GM21528 (cell line): ENCODE data around the gene TUBGCP2.

Source experiments
- ATAC-seq: cut with Tn5 transposase; IDR thresholded peaks from one replicate; pipeline ENCODE4 v1.9.1; 2021; ENCODE audit warnings: mild to moderate bottlenecking, moderate library complexity; ENCODE audit not compliant: unreplicated experiment, low FRiP score

The TUBGCP2 gene

GRCh38 chr10:133344236-133344635 lies 35.6 kb upstream of the TUBGCP2 start:
- ATAC-seq = no peak

- ATAC-seq = no peak
Measured at GRCh38 chr10:133343558-133343957, 34.9 kb upstream of the TUBGCP2 start.

GRCh38 chr10:133342942-133343341 lies 34.3 kb upstream of the TUBGCP2 start:
- ATAC-seq = no peak

- no peak for ATAC-seq
Measured at GRCh38 chr10:133341983-133342382, 33.3 kb upstream of the TUBGCP2 start.

- no peak for ATAC-seq
Measured at GRCh38 chr10:133339708-133340380, 31.2 kb upstream of the TUBGCP2 start.

- no peak for ATAC-seq
Measured at GRCh38 chr10:133338080-133339071, 29.7 kb upstream of the TUBGCP2 start.

GRCh38 chr10:133337370-133337725 lies 28.7 kb upstream of the TUBGCP2 start:
- no peak for ATAC-seq

GRCh38 chr10:133336577-133337369 lies 28.1 kb upstream of the TUBGCP2 start, which contains the start of gene CALY:
CALY (minus strand) TSS chr10:133336896; CDS start chr10:133328989, 7,907 bp downstream.
- no peak for ATAC-seq

- ATAC-seq = no peak
Measured at GRCh38 chr10:133336118-133336576, 27.5 kb upstream of the TUBGCP2 start.

GRCh38 chr10:133335246-133336117 lies 26.8 kb upstream of the TUBGCP2 start:
- no peak for ATAC-seq

GRCh38 chr10:133334503-133335245 lies 26.0 kb upstream of the TUBGCP2 start:
- ATAC-seq = no peak

GRCh38 chr10:133332936-133333699 lies 24.4 kb upstream of the TUBGCP2 start:
- ATAC-seq = no peak

GRCh38 chr10:133329491-133330202 lies 21.0 kb upstream of the TUBGCP2 start:
- peak; percentile 90 for ATAC-seq

GRCh38 chr10:133328358-133329343 lies 20.0 kb upstream of the TUBGCP2 start:
- no peak for ATAC-seq

GRCh38 chr10:133327651-133328357 lies 19.1 kb upstream of the TUBGCP2 start:
- no peak for ATAC-seq
